Measurements from ENCODE around the gene ZNF283.
A peak's percentile ranks its signal among the peaks of the same experiment; 100 is the strongest.
"Not testable (repeated sequence)": the region's sequence is repeated elsewhere in the genome, so short reads cannot be mapped to it uniquely, and the experiment has no call there.

ZNF283 gene

DNA sequence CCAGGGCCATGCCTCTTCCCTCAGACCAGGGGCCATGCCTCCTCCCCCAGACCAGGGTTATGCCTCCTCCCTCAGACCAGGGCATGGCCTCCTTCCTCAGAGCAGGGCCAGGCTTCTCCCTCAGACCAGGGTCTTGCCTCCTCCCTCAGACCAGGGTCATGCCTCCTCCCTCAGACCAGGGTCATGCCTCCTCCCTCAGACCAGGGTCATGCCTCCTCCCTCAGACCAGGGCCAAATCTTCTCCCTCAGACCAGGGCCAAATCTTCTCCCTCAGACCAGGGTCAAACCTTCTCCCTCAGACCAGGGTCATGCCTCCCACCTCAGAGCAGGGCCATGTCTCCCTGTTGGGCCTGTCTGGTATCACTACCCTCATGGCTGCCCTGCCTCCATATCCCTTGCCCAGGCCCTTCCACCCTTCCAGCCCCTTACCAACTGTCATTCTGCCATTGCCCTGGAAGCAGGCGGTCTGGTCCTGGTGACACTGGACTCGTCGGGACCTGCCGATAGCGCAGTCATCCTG, 29.0 kb upstream of the ZNF283 start:
- no peak for DNase-seq
- intact Hi-C loops (cut with DNase I): no loop called here

DNA sequence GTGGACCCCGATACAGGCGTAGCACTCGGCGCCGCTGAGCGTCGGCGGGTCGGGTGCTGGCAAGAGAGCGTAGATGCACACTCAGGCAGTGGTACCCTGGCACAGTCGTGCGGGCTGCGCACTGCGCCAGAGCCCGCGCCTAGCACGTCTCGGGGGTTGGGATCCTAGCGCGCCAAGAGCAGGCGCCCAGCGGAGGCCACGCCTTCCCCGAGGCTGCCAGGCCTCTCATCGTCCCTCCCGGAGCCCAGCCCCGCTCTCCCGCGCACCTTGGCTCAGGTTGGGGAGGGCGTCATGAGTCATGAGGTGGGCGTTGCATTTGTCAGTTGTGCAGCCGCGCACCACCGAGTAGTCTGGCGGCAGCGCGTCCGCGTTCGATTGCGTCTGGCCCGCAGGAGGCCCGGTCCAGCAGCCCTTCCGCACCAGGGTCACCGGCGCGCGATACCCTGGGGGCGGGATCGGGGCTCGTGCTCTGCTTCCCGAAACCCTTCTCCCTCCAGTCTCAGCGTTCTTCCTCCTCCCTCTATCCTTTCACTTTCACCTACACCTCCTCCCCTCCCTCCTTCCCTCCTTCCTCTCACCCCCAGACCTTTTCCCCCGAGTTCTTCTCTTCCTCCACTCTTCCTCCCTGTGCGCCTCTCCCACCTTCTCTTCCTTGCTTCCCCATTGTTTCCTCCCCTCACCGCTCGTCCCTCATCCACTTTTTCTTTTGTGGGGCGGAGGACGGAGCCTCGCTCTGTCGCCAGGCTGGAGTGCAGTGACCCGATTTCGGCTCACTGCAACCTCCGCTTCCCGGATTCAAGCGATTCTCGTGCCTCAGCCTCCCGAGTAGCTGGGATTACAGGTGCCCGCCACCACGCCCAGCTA, 28.3 kb upstream of the ZNF283 start:
- intact Hi-C loops (cut with DNase I): no loop called here
- DNase-seq: peak; percentile 61 to 94 (median 82)

DNA sequence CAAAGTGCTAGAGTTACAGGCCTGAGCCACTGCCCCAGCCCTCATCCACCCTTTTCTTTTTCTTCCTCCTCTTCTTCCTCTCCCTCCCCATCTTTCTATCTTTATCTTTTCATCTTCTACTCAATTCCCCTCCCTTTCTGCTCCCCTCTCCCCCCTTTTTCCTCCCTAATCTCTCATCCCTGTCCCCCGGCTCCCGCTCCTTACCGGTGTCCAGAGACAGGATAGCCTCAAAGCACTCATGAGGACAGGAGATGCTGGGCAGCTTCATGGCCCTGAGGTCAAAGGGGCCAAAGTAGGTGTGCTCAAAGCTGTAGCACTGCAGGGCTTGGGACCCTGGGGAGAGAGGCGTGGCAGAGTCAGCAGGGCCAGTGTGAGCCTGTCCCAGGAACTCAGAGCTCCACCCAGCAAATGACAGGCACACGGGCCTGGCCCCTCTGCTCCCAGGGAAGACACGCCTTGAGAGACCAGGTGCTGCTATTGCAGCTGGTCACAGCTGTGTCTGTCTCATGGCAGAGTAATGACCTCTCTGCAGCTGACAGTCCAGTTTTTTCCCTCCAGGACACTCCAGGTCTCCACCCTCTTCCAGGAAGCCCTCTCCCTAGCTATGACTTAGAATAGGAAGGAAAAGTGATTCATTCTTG, 27.5 kb upstream of the ZNF283 start:
- DNase-seq: no peak
- intact Hi-C loops (cut with DNase I): no loop called here

DNA sequence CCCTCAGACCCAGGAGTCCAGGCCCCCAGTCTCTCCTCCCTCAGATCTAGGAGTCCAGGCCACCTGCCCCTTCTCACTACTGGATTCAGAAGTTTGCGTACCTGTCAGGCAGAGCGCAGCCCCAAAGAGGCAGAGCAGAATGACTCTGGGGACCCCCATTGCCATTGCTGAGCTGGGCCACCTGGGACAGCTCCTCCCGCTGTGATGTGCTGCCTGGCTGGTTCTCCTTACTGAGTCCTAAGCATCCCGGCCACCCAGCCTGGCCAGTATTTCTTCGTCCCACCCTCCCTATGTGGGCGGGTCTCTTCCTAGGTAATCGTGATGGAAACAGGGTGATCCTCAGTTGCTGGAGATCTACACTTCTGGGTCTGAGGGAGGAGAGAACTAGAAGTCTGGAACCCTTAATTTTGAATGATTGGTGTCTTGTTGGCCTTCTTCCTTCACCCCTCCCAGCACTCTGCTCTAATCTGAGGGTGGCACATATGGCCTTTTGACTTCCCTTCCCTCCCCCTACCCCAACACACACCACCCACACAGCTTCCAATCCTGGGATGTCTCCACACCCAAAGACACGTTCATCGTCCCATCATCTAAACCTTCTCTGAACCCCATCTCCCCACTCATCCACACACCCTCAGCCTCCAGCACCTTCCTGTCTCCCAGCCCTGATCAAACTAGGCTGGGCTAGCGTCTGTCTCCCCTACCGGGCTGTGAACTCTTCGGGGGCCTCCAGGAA, 24.7 kb upstream of the ZNF283 start, which contains the start of gene LYPD5:
Gene LYPD5, minus strand, starts transcription at position 232 of the 736 bp plus-strand sequence. Its CDS starts 67 bp downstream, at position 165.
- no peak for DNase-seq
- intact Hi-C loops (cut with DNase I): no loop called here

DNA sequence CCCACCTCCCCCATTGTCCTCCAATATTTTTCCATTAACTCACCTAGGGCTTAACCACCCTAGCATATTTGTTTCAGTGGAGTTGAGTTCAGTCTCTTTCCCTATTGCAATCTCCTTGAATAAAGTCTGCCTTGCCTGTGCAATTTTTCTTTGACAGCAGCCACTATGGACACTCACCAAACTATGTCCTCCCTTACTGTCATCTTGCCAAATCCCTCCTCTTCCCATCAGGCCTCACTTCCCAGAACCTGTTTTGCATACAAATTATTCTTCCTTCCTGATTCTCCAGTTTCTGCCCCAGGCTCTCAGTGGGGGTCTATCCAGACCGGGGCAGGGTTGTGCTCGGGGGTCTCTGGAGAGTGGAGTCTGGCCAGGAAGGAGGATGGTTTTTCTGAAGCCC, 22.7 kb upstream of the ZNF283 start:
- intact Hi-C loops (cut with DNase I): no loop called here
- peak in 4 of 42 donors; percentile 42 to 60 (median 54) for DNase-seq

DNA sequence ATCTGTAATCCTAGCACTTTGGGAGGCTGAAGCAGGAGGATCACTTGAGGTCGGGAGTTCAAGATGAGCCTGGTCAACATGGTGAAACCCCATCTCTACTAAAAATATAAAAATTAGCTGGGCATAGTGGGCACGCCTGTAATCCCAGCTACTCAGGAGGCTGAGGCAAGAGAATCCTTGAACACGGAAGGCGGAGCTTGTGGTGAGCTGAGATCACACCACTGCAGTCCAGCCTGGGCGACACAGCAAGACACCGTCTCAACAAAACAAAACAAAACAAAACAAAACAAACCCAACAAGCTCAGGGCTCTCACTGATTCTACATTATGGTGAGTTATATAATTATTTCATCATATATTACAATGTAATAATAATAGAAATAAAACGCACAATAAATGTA, 20.7 kb upstream of the ZNF283 start:
- intact Hi-C loops (cut with DNase I); DNase-seq: not testable (repeated sequence)

DNA sequence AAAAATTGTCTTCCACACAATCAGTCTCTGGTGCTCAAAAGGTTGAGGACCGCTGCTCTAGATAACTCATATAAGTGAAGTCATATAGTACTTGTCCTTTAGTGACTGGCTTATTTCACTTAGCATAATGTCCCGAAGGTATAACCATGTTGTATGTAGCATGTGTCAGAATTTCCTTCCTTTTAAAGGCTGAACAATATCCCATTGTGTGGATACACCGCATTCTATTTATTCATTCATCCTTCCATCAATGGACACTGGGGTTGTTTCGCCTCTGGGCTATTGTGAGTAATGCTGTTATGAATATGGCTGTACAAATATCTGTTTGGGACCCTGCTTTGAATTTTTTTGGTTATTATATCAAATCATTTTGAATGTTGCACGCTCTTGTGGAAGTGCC, 20.3 kb upstream of the ZNF283 start:
- DNase-seq: no peak
- intact Hi-C loops (cut with DNase I): no loop called here

DNA sequence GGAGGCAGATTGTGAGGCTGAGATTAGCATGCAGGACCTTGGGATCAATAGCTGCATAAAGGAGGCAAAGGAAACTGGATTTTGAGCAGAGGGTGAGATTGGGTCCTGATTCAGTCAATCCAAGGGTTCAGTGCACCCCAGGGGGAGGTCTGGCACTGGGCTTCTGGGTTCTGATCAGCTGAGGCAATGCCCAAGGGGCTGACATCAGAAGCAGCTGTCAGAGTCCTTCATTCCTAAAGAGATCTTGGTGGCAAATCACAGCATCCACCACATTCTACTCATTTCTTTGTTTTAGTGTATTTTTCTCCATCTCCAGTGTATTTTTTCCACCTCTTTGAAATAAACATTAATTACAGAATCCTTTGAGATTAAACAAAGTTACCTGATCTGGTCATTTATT, 19.5 kb upstream of the ZNF283 start:
- intact Hi-C loops (cut with DNase I): no loop called here

DNA sequence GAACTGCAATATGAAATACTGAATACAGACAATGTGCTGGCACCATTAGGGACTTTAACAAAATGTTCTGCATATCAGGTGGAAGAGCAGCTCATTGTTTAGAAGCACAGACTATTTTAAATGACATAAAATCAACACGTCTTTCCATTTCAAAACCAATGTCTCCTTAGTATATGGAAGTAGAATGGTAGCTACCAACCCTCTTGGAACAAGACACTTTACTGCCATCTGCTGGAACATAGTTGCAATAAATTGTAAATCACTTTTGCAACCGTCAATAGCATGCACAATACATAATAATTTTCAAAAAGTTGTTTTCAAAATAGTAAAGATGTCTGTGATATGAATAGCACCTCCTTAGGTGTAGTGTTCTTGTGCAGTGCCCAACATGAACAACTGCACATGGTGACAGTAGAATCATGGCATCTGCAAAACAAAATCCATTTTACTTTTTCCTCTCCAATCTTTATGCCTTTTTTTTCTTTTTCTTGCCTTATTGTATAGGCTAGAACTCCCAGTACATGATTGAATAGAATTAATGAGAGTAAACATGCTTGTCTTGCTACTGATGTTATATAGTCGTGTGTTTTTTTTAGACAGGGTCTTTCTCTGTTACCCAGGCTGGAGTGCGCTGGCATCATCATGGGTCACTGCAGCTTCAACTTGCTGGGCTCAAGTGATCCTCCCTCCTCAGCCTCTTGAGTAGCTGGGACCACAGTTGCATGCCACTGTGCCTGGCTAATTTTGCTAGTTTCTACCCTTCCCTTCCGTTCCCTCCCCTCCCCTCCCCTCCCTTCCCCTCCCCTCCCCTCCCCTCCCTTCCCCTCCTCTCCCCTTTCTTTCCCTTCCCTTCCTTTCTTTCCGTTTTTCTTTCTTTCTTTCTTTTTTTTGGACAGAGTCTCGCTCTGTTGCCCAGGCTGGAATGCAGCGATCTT, 17.1 kb upstream of the ZNF283 start:
- peak in 2 of 42 donors; percentile 3 to 38 for DNase-seq
- intact Hi-C loops (cut with DNase I): no loop called here

More for the DNA sequence above, 19.5 kb upstream of the ZNF283 start:
- DNase-seq: no peak

DNA sequence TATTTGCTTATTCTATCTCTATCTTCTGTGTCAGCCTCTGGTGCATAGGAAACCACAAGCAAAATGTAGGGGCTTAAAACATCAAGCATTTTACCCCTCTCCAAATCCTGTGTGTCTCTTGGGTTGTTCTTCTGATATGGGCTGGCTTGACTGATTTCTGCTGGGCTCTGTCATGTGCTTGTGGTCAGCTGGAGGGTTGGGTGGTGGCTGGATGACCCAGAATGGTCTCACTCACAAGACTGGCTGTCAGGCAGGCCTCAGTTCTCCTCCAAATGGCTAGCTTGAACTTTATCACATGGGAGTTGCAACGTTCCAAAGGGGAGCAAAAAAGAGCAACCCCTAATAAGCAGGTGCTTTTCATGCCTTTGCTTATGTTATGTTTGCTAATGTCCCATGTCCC, 15.3 kb upstream of the ZNF283 start:
- intact Hi-C loops (cut with DNase I): no loop called here
- no peak for DNase-seq

DNA sequence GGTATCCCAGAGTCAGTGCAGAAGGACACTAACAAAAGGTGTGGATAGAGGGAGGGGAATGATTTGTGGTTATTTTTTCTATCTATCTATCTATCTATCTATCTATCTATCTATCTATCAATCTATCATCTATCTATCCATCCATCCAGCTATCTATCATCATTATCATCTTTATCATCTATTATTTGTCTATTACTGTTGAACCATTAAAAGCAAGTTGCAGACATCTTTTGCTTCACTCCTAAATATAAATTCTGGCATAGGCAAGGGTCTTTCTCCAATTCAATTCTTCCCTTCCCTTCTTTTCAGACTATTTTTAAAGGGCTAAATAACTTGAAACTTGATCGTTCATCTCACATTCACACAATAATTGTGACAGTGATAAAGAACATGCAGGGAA, 14.9 kb upstream of the ZNF283 start:
- intact Hi-C loops (cut with DNase I): no loop called here
- no peak for DNase-seq

DNA sequence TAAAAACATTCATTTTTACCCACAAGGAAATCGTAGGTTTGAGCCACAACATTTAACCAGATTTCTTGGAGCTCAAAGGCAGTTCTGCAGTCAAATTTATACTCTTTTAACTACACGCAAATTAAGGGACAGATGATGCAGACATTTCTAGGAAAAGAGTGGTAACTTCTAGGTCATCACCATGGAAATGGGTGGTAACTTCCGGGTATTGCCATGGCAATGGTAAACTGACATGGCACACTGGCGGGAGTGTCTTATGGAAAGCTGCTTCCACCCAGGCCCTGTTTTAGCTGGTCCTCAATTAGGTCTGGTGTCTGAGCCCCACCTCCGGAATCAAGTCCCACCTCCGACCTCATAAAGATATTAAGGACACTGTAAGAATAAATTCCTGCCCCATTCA, 14.4 kb upstream of the ZNF283 start:
- DNase-seq: no peak
- intact Hi-C loops (cut with DNase I): no loop called here

DNA sequence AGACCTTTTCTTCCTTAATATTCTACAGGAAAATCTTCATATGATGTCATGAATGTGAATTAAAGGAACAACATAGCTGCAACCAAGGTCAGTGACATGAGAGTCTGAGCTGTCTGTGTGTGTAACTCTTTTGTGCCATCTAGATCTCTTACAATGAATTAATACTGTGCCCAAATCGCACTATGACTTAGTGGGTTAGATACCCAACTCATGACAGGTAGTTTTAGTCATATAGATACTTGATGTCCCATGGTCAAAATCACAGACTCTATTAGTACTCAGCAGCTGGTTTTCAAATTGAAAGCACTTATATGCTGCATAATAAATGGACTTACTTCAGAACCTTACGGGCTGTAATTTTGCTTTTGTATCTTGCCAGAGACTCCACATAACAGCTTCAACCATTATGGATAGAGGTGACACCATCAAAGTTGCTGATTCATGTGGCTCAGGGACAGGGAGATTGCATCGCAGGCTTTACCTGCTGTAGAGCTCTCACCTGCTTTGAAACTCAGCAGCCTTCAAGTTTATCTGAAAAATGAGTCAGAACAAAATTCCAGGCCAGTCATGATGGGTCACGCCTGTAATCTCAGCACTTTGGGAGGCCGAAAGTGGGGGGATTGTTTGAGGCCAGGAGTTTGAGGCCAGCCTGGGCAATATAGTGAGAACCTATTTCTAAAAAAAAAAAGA, 12.3 kb upstream of the ZNF283 start:
- no peak for DNase-seq
- intact Hi-C loops (cut with DNase I): no loop called here

DNA sequence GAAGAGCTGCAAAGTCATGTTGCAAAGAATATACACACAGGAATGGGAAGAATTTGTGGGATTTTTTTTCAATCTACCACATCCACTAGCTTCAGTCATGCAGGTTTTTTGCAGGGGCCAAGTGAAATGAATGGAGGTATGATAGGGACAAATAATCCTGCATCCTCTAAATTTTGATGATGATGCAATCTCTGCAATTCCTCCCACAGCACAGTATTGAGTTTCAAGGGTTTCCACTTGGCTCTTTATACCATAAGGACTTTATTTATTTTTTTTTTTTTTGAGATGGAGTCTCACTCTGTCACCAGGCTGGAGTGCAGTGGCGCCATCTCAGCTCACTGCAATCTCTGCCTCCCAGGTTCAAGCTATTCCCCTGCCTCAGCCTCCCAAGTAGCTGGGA, 9.7 kb upstream of the ZNF283 start:
- DNase-seq; intact Hi-C loops (cut with DNase I): not testable (repeated sequence)

DNA sequence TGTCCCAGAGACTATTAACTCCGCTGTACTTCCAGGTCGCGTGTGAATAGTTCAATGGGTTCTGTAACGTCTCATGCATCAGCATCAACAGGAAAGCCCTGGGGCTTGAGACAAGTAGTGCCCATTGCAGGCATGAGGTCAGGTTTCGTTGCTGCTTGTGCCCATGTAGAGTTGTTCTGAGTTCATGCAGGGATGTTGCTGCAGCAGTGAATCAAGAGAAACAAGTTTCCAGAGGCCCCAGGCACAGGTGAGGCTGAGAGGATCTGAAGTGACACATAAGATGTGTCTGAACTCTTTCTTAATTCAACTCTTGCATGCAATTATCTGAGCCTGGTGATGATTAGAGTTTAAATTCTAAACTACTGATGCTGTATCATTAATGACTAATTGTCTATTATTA, 8.6 kb upstream of the ZNF283 start:
- intact Hi-C loops (cut with DNase I): no loop called here
- no peak for DNase-seq

DNA sequence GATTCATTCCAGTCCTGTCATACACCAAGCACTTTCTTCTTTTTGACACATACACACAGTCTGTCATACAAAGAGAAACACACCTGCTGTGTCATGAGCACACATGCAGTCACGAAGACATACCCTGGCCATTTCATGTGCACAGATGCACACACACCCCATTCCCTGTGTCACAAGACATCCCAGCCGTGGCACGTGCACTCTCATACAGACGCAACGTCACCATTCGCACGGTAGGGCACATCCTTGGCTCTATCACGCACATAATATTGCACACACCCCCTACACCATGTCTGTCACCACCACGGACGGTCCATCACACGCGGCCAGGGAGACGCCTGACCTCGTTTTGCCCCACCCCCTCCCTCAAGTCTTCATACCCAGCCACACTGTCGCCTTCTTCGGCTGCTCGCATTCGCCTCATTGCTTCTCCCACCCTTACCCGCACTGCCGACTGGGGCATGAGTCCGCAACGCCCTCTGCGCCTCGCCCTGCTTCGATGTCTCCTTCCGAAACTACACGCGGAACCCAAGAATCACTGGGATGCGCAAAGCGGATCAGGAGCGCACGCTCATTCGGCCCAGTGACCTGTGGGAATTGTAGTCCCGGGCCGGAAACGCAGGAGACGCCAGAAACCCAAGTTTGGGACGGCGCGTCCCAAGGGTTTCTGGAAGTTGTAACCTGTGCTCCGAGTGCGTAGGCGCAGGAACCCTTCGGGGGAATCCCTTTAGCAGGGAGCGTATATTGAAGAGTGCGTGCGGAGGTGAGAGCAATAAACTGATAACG, 6.8 kb upstream of the ZNF283 start:
- intact Hi-C loops (cut with DNase I): no loop called here

DNA sequence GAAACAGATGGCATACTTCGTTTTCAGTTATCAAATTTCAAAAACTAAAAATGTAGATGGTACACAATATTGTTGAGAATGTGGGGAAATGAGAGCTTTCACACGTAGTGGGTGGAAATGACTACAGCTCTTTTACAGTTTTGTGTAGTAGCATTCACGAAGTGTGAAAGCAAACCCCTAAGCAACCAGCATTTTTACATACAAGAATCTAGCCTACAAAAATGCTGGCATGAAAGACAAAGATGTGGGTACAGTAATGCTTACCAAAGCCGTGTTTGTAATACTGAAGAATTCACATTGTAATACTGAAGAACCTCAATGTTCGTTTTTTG, 6.3 kb upstream of the ZNF283 start:
- DNase-seq: no peak
- intact Hi-C loops (cut with DNase I): no loop called here

More for the DNA sequence above, 6.8 kb upstream of the ZNF283 start:
- peak; percentile 62 to 89 (median 75) for DNase-seq

Data from head of caudate nucleus (tissue), 42 donors.